TTC549 (cell line): ENCODE measurements around the gene SHISAL2A.

ENCODE experiments used
- FAIRE-seq: peaks from 2 replicates; lab custom pipeline; 2012; peaks lifted over from hg19 to GRCh38; lab: Jason Lieb, UNC

The SHISAL2A gene

GRCh38 chr1:52659851-52660596 is 27.1 kb downstream of the SHISAL2A start:
- FAIRE-seq = no peak

- FAIRE-seq = no peak
These were observed 27.8 kb downstream of the SHISAL2A start for GRCh38 chr1:52660807-52661206.

- no peak for FAIRE-seq
These were observed 29.8 kb downstream of the SHISAL2A start for GRCh38 chr1:52662645-52663313.

GRCh38 chr1:52663716-52664115 is 30.7 kb downstream of the SHISAL2A start:
- FAIRE-seq = no peak

GRCh38 chr1:52665006-52665941 is 32.3 kb downstream of the SHISAL2A start:
- FAIRE-seq = no peak

GRCh38 chr1:52667290-52667689 is 34.3 kb downstream of the SHISAL2A start:
- FAIRE-seq = no peak

- no peak for FAIRE-seq
These were observed 35.0 kb downstream of the SHISAL2A start for GRCh38 chr1:52667984-52668383.

- FAIRE-seq = no peak
These were observed 35.7 kb downstream of the SHISAL2A start for GRCh38 chr1:52668711-52669110.

- no peak for FAIRE-seq
These were observed 36.7 kb downstream of the SHISAL2A start for GRCh38 chr1:52669696-52670095.

GRCh38 chr1:52670604-52671003 is 37.6 kb downstream of the SHISAL2A start:
- FAIRE-seq = no peak

GRCh38 chr1:52672946-52673345 is 40.0 kb downstream of the SHISAL2A start:
- FAIRE-seq = no peak

- no peak for FAIRE-seq
These were observed 40.5 kb downstream of the SHISAL2A start for GRCh38 chr1:52673513-52673912.

- peak; percentile 65 for FAIRE-seq
These were observed 41.8 kb downstream of the SHISAL2A start for GRCh38 chr1:52674497-52675384.

- no peak for FAIRE-seq
These were observed 43.4 kb downstream of the SHISAL2A start for GRCh38 chr1:52676249-52676903.

- no peak for FAIRE-seq
These were observed 44.3 kb downstream of the SHISAL2A start for GRCh38 chr1:52677076-52677806.

GRCh38 chr1:52679048-52679447 is 46.1 kb downstream of the SHISAL2A start:
- no peak for FAIRE-seq

- FAIRE-seq = no peak
These were observed 46.5 kb downstream of the SHISAL2A start for GRCh38 chr1:52679498-52679897.

- no peak for FAIRE-seq
These were observed 47.4 kb downstream of the SHISAL2A start for GRCh38 chr1:52680353-52680752.

- FAIRE-seq = no peak
These were observed 48.2 kb downstream of the SHISAL2A start for GRCh38 chr1:52681136-52681535.

- FAIRE-seq = no peak
These were observed 50.5 kb downstream of the SHISAL2A start for GRCh38 chr1:52683367-52683940.
